ENCODE results near the gene FBL. TPM values are rescaled to one million over a fixed set of nuclear protein-coding genes. Genes with fewer than 3 reads are reported as not detected.

FBL gene
- total and polyA plus RNA-seq, 2 of the 4 experiments (the other 2 are of a cell fraction) = 259 to 446 TPM

DNA sequence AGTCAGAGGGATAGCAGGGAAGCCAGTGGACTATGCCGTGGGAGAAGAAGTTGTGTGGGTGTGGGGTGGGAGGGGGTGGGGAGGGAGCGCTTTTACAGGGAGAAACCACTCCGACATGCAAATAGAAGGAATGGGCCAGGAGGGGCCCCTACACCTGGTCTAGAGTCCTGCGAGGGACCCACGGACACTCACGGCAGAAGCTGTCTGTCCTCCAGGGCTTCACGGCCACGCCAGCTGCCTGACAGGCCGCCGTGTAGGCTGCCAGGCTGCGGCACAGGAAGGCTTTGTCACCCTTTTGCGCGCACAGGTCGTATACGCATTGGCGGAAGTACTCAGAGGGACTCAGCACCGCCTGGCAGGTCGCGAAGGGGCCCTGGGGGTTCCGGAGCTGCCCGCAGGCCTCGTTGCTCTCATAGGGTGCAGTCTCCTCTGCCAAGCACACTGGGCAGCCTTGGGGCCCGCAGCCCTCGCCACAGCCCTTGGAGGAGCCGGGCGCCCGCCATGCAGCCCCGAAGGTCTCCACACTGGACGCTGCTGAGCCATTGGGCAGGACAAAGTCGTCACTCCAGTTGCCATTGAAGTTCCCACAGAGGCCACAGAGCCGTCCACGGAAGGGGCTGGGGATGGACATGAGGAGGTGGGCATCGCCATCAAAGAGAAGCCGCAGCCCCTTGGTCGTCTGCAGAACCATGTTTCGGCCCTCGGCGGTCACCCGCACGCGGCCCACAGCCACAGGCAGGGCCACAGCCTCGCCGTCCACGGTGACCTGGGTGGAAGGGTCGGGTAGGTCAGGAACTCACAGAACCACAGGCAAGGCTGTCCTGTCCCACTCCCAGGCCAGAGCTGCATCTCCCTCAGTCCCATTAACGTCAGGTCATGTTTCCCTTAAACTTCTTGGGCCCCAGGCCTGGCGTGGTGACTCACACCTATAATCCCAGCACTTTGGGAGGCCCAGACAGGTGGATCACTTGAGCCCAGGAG, 26.0 kb upstream of the FBL start (continued):
- TF ChIP-seq MAFK (IDR thresholded peaks at IDR 0.05; ENCODE audit: low read depth, low read length) (no peak), NFE2L2 (IDR thresholded peaks at IDR 0.05; ENCODE audit: low read depth, low read length) (no peak)

- Histone ChIP-seq H3K56ac (ENCODE audit: extremely low read depth, insufficient read depth, low read length) (no peak overlapping the region), H3K23ac (ENCODE audit: low read depth, low read length) (no peak overlapping the region), H3K4me3 (ENCODE audit: insufficient read depth, low read depth, low read length) (no peak overlapping the region), H3K4ac (ENCODE audit: low read depth, low read length) (no peak overlapping the region), H4K8ac (ENCODE audit: low read depth in 2 of 2, low read length in 2 of 2) (no peak overlapping the region), H4K20me1 (ENCODE audit: insufficient read depth, low read length) (no peaks in the 10 kb centered on the region), H3K27ac (ENCODE audit: insufficient read depth, low read length) (no peak overlapping the region), H2BK15ac (ENCODE audit: low read depth, low read length) (no peak overlapping the region), H2AK5ac (ENCODE audit: low read depth, low read length) (no peak overlapping the region), H3K4me1 (ENCODE audit: control insufficient read depth, insufficient read depth, low read length) (no peaks in the 10 kb centered on the region), H2BK20ac (ENCODE audit: low read depth, low read length) (no peak overlapping the region), H3K9ac (ENCODE audit: low read depth, low read length) (no peak overlapping the region), H2AK9ac (replicated peaks; ENCODE audit: low read depth, low read length, poor library complexity) (no peak overlapping the region), H3K27me3 (ENCODE audit: control insufficient read depth, insufficient read depth, low read length) (no peaks in the 10 kb centered on the region), H2AFZ (replicated peaks; ENCODE audit: low read length, poor library complexity) (no peak overlapping the region), H3K9me1 (ENCODE audit: insufficient read depth, low read length) (no peaks in the 10 kb centered on the region), H4K91ac (ENCODE audit: insufficient read depth, low read depth, low read length) (no peak overlapping the region), H2BK120ac (ENCODE audit: low read depth, low read length) (no peak overlapping the region), H2BK5ac (ENCODE audit: low read depth, low read length, poor library complexity, severe bottlenecking) (no peak overlapping the region), H3K18ac (ENCODE audit: low read depth, low read length) (no peak overlapping the region), H3K4me2 (ENCODE audit: low read depth, low read length) (no peak overlapping the region), H3K79me1 (ENCODE audit: low read depth in 1 of 2, low read length in 2 of 2) (no peaks in the 10 kb centered on the region), H4K5ac (ENCODE audit: low read depth, low read length) (no peak overlapping the region), H3K9me3 (ENCODE audit: control insufficient read depth, insufficient read depth, low read length) (no peaks in the 10 kb centered on the region), H3K14ac (replicated peaks; ENCODE audit: low read depth, low read length) (no peak overlapping the region), H3K36me3 (ENCODE audit: control insufficient read depth, insufficient read depth, low read length) (no peaks in the 10 kb centered on the region)
- POLR2A ChIA-PET (ENCODE audit: unreplicated experiment) = no interaction called here
- DNase-seq = no peak
- no peak for TF ChIP-seq RFX5 (IDR thresholded peaks at IDR 0.05; ENCODE audit: low read depth, low read length)
- TF ChIP-seq, protein P1, sequence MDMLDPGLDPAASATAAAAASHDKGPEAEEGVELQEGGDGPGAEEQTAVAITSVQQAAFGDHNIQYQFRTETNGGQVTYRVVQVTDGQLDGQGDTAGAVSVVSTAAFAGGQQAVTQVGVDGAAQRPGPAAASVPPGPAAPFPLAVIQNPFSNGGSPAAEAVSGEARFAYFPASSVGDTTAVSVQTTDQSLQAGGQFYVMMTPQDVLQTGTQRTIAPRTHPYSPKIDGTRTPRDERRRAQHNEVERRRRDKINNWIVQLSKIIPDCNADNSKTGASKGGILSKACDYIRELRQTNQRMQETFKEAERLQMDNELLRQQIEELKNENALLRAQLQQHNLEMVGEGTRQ (IDR thresholded peaks at IDR 0.05; ENCODE audit: low read depth, low read length) = no peak
- no peak for TF ChIP-seq SMC3 (IDR thresholded peaks at IDR 0.05; ENCODE audit: low read depth, low read length)
- TF ChIP-seq MAFK (IDR thresholded peaks at IDR 0.05; ENCODE audit: low read depth, low read length) = no peak
- TF ChIP-seq ELK1 (IDR thresholded peaks at IDR 0.05; ENCODE audit: borderline replicate concordance, low read depth, low read length) = no peak
- no peak for TF ChIP-seq POLR2A (IDR thresholded peaks at IDR 0.05; ENCODE audit: low read depth, low read length)
- no peak for TF ChIP-seq CHD1 (IDR thresholded peaks at IDR 0.05; ENCODE audit: low read depth, low read length)
- TF ChIP-seq CTCF (conservative IDR thresholded peaks at IDR 0.05; ENCODE audit: low read depth, low read length) = no peak
- CTCF ChIA-PET = no interaction called here
- no TSS peak for BruUV-seq (replicated peaks)
- no CpG with 5 or more reads among the region's 6 CpGs for WGBS, 2 experiments (ENCODE audit: extremely low coverage in 2 of 2, insufficient read length in 1 of 2)
- no peak for ATAC-seq (ENCODE audit: low read depth)
- in situ Hi-C loops (cut with MboI; ENCODE audit: low sequenced_read_pairs) = no loop called here
- intact Hi-C loops (cut with micrococcal nuclease) = no loop called here
- dilution Hi-C loops (cut with HindIII; ENCODE audit: low sequenced_read_pairs, unreplicated experiment) = no loop called here
Measured at GRCh38 chr19:39871362-39871761, 25.2 kb upstream of the FBL start.
